Ovary (tissue), 9 donors: ENCODE measurements around the gene GXYLT2. TPM values are rescaled to one million over a fixed set of nuclear protein-coding genes. Genes with fewer than 3 reads are reported as not detected.

Experiments used
- DNase-seq, 5 donors: peaks; one replicate each; pipeline ENCODE4 v3.0.0-alpha.2; 2019 to 2020
- H3K27ac ChIP-seq, 2 donors: fragments of 200-600 bp; one replicate each; pipeline versions ENCODE4 v1.5.1 to v1.8.0; 2019 to 2022
- H3K27me3 ChIP-seq: fragments of 200-600 bp; one replicate; pipeline ENCODE4 v1.8.0; 2022
- H3K36me3 ChIP-seq: fragments of 200-600 bp; sonication (generic); one replicate; pipeline ENCODE4 v1.5.1; 2019
- H3K4me1 ChIP-seq: one replicate; pipeline ENCODE4 v1.8.1; 2013; ENCODE audit warnings: mild to moderate bottlenecking, moderate library complexity; ENCODE audit not compliant: insufficient read depth
- H3K4me3 ChIP-seq: fragments of 200-600 bp; sonication (generic); one replicate; pipeline ENCODE4 v1.5.1; 2017
- H3K9me3 ChIP-seq, 2 donors: fragments of 200-600 bp in 1 of 2; sonication (generic) in 1 of 2; one replicate each; pipeline versions ENCODE4 v1.5.1 to v1.8.1; 2013 to 2019; ENCODE audit warnings: mild to moderate bottlenecking in 1 of 2, moderate library complexity in 1 of 2
- EP300 ChIP-seq: sonication (generic); formaldehyde crosslinking; IDR thresholded peaks from one replicate; pipeline ENCODE4 v1.6.1; 2017; ENCODE audit warnings: antibody characterized with exemption
- POLR2A ChIP-seq: fragments of 450-650 bp; IDR thresholded peaks from one replicate; pipeline ENCODE4 v1.6.1; 2017; ENCODE audit warnings: antibody characterized with exemption, mild to moderate bottlenecking, moderate library complexity
- WGBS, 3 donors: extraction: QIAGEN DNeasy Blood & Tissue Kit in 1 of 3; methylation state at CpG; one replicate each; pipeline versions ENCODE4 v1.1.5 to v1.1.7; 2013 to 2017; 5-methylcytosine and 5-hydroxymethylcytosine counted together
- intact Hi-C, 4 donors: fragments of 100-400 bp; cut with DNase I; formaldehyde crosslinking; loops; one replicate each; pipeline versions ENCODE4 v1.11.0 to v1.15.1; 2022 to 2023
- polyA plus RNA-seq, 2 donors: library from polyadenylated mRNA; stranded (reverse); fragments of 200-250 nt in 1 of 2; fragments of 350-450 nt in 1 of 2; fragmentation: Illumina TruSeq in 1 of 2; extraction: RNeasy Lipid Tissue Mini Kit (QIAGEN cat#74804) in 1 of 2; gene quantifications; one replicate each; pipeline ENCODE4 v1.2.3, GENCODE V29; 2013 to 2014
- total RNA-seq, 7 donors: library from RNA; depleted of rRNA in 2 of 7; stranded (reverse); fragments of >200 nt in 2 of 7; fragmentation: NEBNext Ultra II Directional in 3 of 7; extraction: Animal tissue kit (Norgen Biotek cat#: 25700) in 3 of 7; gene quantifications; one replicate each; pipeline versions ENCODE4 v1.1.0 to v1.2.4, GENCODE V29; 2016 to 2023
- TF ChIP-seq, protein P1 (sequence below), 3 donors: fragments of 450-650 bp in 2 of 3; fragments of 200-600 bp in 1 of 3; IDR thresholded peaks; one replicate each; pipeline versions ENCODE4 v1.5.1 to v1.8.0; 2016 to 2022; ENCODE audit warnings: antibody characterized with exemption in 3 of 3, mild to moderate bottlenecking in 1 of 3
- donor health status: DM: no; HTN: no; CAD: no; lungs with moderate emphysema.
- donor health status: DM: no; HTN: no; CAD: no.
- donor health status: Bipolar disorder and iron deficiency.
- donor health status: DM: yes; HTN: yes; CAD: no.
- donor health status: DM: no; HTN: no; CAD: no.
- donor health status: DM: yes; HTN: yes; CAD: no.

Gene GXYLT2
- total and polyA plus RNA-seq, 9 donors: 9.4 to 86.0 (median 43.7) TPM

- Histone ChIP-seq H3K9me3 (no peaks in the 10 kb centered on the region), H3K4me1 (peaks cover 6% of the 10 kb centered on the region), H3K36me3 (no peaks in the 10 kb centered on the region), H3K4me3 (no peak overlapping the region), H3K27ac (no peak overlapping the region), H3K27me3 (no peaks in the 10 kb centered on the region)
- DNase-seq: no peak
- WGBS, 3 donors: 70 to 86% (median 85%) methylated on average over 7 of the region's 7 CpGs
- TF ChIP-seq POLR2A (no peak), EP300 (no peak)
- TF ChIP-seq, protein P1, sequence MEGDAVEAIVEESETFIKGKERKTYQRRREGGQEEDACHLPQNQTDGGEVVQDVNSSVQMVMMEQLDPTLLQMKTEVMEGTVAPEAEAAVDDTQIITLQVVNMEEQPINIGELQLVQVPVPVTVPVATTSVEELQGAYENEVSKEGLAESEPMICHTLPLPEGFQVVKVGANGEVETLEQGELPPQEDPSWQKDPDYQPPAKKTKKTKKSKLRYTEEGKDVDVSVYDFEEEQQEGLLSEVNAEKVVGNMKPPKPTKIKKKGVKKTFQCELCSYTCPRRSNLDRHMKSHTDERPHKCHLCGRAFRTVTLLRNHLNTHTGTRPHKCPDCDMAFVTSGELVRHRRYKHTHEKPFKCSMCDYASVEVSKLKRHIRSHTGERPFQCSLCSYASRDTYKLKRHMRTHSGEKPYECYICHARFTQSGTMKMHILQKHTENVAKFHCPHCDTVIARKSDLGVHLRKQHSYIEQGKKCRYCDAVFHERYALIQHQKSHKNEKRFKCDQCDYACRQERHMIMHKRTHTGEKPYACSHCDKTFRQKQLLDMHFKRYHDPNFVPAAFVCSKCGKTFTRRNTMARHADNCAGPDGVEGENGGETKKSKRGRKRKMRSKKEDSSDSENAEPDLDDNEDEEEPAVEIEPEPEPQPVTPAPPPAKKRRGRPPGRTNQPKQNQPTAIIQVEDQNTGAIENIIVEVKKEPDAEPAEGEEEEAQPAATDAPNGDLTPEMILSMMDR (IDR thresholded peaks at IDR 0.05): no peak
- intact Hi-C loops: loop anchor here in 1 of 4 donors (10.0 kb wide), 1 partner anchor 130 kb away; no protein-coding TSS in a partner anchor
Observed at GRCh38 chr3:72944696-72945095, 56.9 kb downstream of the GXYLT2 start.

DNA sequence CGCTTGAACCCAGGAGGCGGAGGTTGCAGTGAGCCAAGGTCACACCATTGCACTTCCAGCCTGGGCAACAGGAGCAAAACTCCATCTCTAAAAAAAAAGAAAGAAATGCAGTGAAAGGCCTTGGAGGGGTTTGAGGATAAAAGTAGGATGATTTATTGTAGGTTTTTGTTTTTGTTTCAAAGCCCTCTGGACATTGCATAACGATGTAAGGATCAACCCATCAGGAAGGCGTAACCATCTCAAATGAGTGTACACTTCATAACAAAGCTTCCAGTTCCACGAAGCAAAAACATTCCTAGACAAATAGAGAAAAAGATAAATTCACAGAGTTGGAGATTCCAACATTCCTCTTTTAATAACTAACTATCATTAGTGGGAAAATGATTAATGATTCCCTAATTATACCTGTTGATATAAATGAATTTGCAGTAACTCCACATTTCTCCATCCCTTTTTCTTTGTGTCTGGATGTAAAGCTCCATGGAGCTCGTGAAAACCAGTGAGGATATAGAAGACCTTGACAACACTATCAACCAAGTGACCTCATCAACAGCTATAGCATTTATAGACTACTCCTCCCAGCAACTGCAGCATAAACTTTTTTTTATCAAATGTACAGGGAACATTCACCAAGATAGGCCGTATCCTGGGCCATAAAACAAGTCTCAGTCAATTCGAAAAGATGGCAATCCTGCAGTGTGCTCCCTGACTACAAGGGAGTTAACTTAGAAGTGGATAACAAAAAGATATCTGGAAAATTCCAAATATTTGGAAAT is 60.1 kb downstream of the GXYLT2 start:
- 22 to 30% (median 26%) methylated on average over 8 of the region's 8 CpGs for WGBS, 3 donors
- no peaks in the 10 kb centered on the region for H3K27me3 ChIP-seq
- TF ChIP-seq, protein P1 (IDR thresholded peaks at IDR 0.05): no peak
- no peak for TF ChIP-seq POLR2A
- H3K4me1 ChIP-seq: peaks cover 6% of the 10 kb centered on the region
- H3K4me3 ChIP-seq: no peak overlapping the region
- intact Hi-C loops: loop anchor here in 1 of 4 donors (10.0 kb wide), 1 partner anchor 127 kb away; no protein-coding TSS in a partner anchor
- no peaks in the 10 kb centered on the region for H3K9me3 ChIP-seq
- H3K27ac ChIP-seq: no peak overlapping the region
- no peak for DNase-seq
- no peaks in the 10 kb centered on the region for H3K36me3 ChIP-seq

GRCh38 chr3:72949016-72949415 is 61.2 kb downstream of the GXYLT2 start:
- Histone ChIP-seq H3K36me3 (no peaks in the 10 kb centered on the region), H3K9me3 (no peaks in the 10 kb centered on the region), H3K27me3 (no peaks in the 10 kb centered on the region), H3K4me3 (no peak overlapping the region), H3K27ac (no peak overlapping the region), H3K4me1 (peaks cover 6% of the 10 kb centered on the region)
- intact Hi-C loops: loop anchor here in 1 of 4 donors (10.0 kb wide), 1 partner anchor 126 kb away; no protein-coding TSS in a partner anchor
- TF ChIP-seq POLR2A (no peak), EP300 (no peak)
- TF ChIP-seq, protein P1 (IDR thresholded peaks at IDR 0.05): no peak
- DNase-seq: no peak
- 94 to 98% (median 96%) methylated on average over 4 of the region's 4 CpGs for WGBS, 3 donors

GRCh38 chr3:72950372-72950771 is 62.5 kb downstream of the GXYLT2 start:
- no peaks in the 10 kb centered on the region for H3K36me3 ChIP-seq
- no peak overlapping the region for H3K27ac ChIP-seq
- peaks cover 4% of the 10 kb centered on the region for H3K4me1 ChIP-seq
- no peak overlapping the region for H3K4me3 ChIP-seq
- TF ChIP-seq EP300: no peak
- TF ChIP-seq, protein P1 (IDR thresholded peaks at IDR 0.05): no peak
- TF ChIP-seq POLR2A: no peak
- WGBS, 3 donors: 92 to 96% (median 94%) methylated on average over 8 of the region's 8 CpGs
- H3K27me3 ChIP-seq: no peaks in the 10 kb centered on the region
- intact Hi-C loops: no loop called here
- no peak for DNase-seq
- H3K9me3 ChIP-seq: no peaks in the 10 kb centered on the region
